Measurements from ENCODE around the gene STMN1.

GRCh38 chr1:25954282-25954938, 48.2 kb upstream of the STMN1 start:
- TF ChIP-seq, protein P1, sequence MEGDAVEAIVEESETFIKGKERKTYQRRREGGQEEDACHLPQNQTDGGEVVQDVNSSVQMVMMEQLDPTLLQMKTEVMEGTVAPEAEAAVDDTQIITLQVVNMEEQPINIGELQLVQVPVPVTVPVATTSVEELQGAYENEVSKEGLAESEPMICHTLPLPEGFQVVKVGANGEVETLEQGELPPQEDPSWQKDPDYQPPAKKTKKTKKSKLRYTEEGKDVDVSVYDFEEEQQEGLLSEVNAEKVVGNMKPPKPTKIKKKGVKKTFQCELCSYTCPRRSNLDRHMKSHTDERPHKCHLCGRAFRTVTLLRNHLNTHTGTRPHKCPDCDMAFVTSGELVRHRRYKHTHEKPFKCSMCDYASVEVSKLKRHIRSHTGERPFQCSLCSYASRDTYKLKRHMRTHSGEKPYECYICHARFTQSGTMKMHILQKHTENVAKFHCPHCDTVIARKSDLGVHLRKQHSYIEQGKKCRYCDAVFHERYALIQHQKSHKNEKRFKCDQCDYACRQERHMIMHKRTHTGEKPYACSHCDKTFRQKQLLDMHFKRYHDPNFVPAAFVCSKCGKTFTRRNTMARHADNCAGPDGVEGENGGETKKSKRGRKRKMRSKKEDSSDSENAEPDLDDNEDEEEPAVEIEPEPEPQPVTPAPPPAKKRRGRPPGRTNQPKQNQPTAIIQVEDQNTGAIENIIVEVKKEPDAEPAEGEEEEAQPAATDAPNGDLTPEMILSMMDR (IDR thresholded peaks at IDR 0.05), result no peak
- TF ChIP-seq POLR2A (IDR thresholded peaks at IDR 0.05), result no peak
